ENCODE data around the gene CCDC3.
A peak's percentile ranks its signal among the peaks of the same experiment; 100 is the strongest.
"Not testable (repeated sequence)": the region's sequence is repeated elsewhere in the genome, so short reads cannot be mapped to it uniquely, and the experiment has no call there.

CCDC3 gene

GRCh38 chr10:13001041-13001886 is at the start of gene CCDC3:
TSS of gene CCDC3 (minus strand) at chr10:13001713. CDS start at chr10:13001570, 143 bp downstream.
- peak in 1 of 2 donors; percentile 3 for DNase-seq (ENCODE audit: low read depth in 2 of 2)

- DNase-seq (ENCODE audit: low read depth in 2 of 2), result no peak
These were observed 49.7 kb upstream of the CCDC3 start for GRCh38 chr10:13051126-13051694.

- DNase-seq (ENCODE audit: low read depth in 2 of 2), result no peak
These were observed 48.4 kb upstream of the CCDC3 start for GRCh38 chr10:13049774-13050420.

- DNase-seq (ENCODE audit: low read depth in 2 of 2), result no peak
These were observed 47.2 kb upstream of the CCDC3 start for GRCh38 chr10:13048762-13049161.

GRCh38 chr10:13047529-13048206 is 46.2 kb upstream of the CCDC3 start:
- no peak for DNase-seq (ENCODE audit: low read depth in 2 of 2)

GRCh38 chr10:13046851-13047528 is 45.5 kb upstream of the CCDC3 start:
- DNase-seq (ENCODE audit: low read depth in 2 of 2), result no peak

- DNase-seq (ENCODE audit: low read depth in 2 of 2), result no peak
These were observed 42.0 kb upstream of the CCDC3 start for GRCh38 chr10:13043520-13043919.

- no peak for DNase-seq (ENCODE audit: low read depth in 2 of 2)
These were observed 38.2 kb upstream of the CCDC3 start for GRCh38 chr10:13039761-13040160.

GRCh38 chr10:13038391-13038790 is 36.9 kb upstream of the CCDC3 start:
- no peak for DNase-seq (ENCODE audit: low read depth in 2 of 2)

GRCh38 chr10:13037832-13038231 is 36.3 kb upstream of the CCDC3 start:
- no peak for DNase-seq (ENCODE audit: low read depth in 2 of 2)

- DNase-seq (ENCODE audit: low read depth in 2 of 2), result no peak
These were observed 35.3 kb upstream of the CCDC3 start for GRCh38 chr10:13036841-13037240.

GRCh38 chr10:13035731-13036130 is 34.2 kb upstream of the CCDC3 start:
- not testable (repeated sequence) for DNase-seq (ENCODE audit: low read depth in 2 of 2)

GRCh38 chr10:13026873-13027272 is 25.4 kb upstream of the CCDC3 start:
- no peak for DNase-seq (ENCODE audit: low read depth in 2 of 2)

- no peak for DNase-seq (ENCODE audit: low read depth in 2 of 2)
These were observed 22.2 kb upstream of the CCDC3 start for GRCh38 chr10:13023754-13024153.

- peak in 1 of 2 donors; percentile 15 for DNase-seq (ENCODE audit: low read depth in 2 of 2)
These were observed 17.8 kb upstream of the CCDC3 start for GRCh38 chr10:13019280-13019679.

GRCh38 chr10:13018171-13018570 is 16.7 kb upstream of the CCDC3 start:
- no peak for DNase-seq (ENCODE audit: low read depth in 2 of 2)

- no peak for DNase-seq (ENCODE audit: low read depth in 2 of 2)
These were observed 15.4 kb upstream of the CCDC3 start for GRCh38 chr10:13016886-13017285.

- no peak for DNase-seq (ENCODE audit: low read depth in 2 of 2)
These were observed 14.9 kb upstream of the CCDC3 start for GRCh38 chr10:13016426-13016825.

GRCh38 chr10:13006037-13006436 is 4.5 kb upstream of the CCDC3 start:
- DNase-seq (ENCODE audit: low read depth in 2 of 2), result no peak

- DNase-seq (ENCODE audit: low read depth in 2 of 2), result no peak
These were observed 2.2 kb upstream of the CCDC3 start for GRCh38 chr10:13003759-13004158.

GRCh38 chr10:13003004-13003403 is 1.5 kb upstream of the CCDC3 start:
- no peak for DNase-seq (ENCODE audit: low read depth in 2 of 2)

GRCh38 chr10:13001887-13002212 is 337 bp upstream of the CCDC3 start:
- DNase-seq (ENCODE audit: low read depth in 2 of 2), result no peak

Measured in stimulated activated CD8-positive, alpha-beta memory T cell treated with anti-CD3 and anti-CD28 coated beads, Interleukin-15, amount 100 ng/mL, for 48 hours (primary cell).